Measurements from ENCODE around the gene C1orf174.

DNA sequence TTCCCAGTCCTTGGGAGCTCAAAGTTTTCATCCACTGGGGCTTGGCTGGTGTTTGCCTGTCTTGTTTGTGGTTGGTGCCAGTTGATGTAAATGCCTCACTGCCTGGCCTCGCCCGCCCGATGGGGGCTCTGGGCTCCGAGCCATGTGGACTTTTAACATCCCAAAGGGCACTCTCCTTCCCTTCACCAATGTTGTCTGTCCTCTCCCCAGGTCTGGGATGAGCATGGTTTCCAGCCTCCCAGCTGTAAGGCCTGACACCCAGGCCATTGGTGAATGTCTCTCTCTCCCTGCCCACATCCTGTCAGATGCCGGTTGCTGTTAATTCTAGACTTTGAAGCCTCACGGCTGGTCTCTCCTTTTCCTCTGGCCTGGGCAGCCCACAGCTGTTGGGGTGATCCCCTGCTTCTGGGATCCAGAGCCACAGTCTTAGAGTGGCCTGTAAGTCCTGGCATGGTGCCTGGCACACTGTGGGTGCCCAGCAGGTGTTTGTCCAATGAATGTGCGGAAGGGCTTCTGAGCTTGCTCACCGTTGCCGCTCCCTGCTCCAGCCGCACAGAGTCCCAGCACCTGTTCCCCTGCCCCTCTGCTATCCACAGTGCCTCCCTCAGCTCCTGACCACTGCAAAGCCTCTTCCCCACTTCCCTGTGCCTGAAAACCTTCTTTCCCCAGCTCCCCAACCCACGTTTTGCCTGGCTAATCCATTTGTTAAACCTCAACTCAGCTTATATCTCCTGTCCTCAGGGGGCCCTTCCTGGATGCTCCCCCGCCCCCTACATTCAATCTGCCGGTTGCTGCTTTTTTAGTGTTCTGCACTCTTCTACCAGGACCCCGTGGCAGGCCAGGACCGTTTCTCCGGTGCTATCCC lies 3.3 kb upstream of the C1orf174 start:
- TF ChIP-seq CTCF (IDR thresholded peaks at IDR 0.05) (no peak), POLR2A (IDR thresholded peaks at IDR 0.05) (no peak)
